Upper lobe of right lung (tissue), 1 donor: ENCODE data around the gene ECI1. TPM values are rescaled to one million over a fixed set of nuclear protein-coding genes. Genes with fewer than 3 reads are reported as not detected.

Experiments
- ATAC-seq: fragments of 200-7000 bp; cut with Tn5 transposase; one replicate; pipeline ENCODE4 v1.9.1; 2020; ENCODE audit warnings: mild to moderate bottlenecking, moderate library complexity
- DNase-seq: peaks from one replicate; pipeline ENCODE4 v3.0.0-alpha.2; 2020
- H3K27ac ChIP-seq: fragments of 200-600 bp; one replicate; pipeline ENCODE4 v1.8.0; 2022
- H3K27me3 ChIP-seq: fragments of 200-600 bp; one replicate; pipeline ENCODE4 v1.8.0; 2022; ENCODE audit warnings: mild to moderate bottlenecking
- H3K36me3 ChIP-seq: fragments of 200-600 bp; one replicate; pipeline ENCODE4 v1.8.0; 2022
- H3K4me1 ChIP-seq: fragments of 200-600 bp; one replicate; pipeline ENCODE4 v1.8.0; 2022
- H3K4me3 ChIP-seq: fragments of 200-600 bp; one replicate; pipeline ENCODE4 v1.8.0; 2022; ENCODE audit warnings: mild to moderate bottlenecking
- H3K9me3 ChIP-seq: fragments of 200-600 bp; one replicate; pipeline ENCODE4 v1.8.0; 2022
- CTCF ChIP-seq: fragments of 200-600 bp; IDR thresholded peaks from one replicate; pipeline ENCODE4 v1.8.0; 2022; ENCODE audit warnings: antibody characterized with exemption
- intact Hi-C: fragments of 100-400 bp; cut with DNase I; formaldehyde crosslinking; loops from one replicate; pipeline ENCODE4 v1.11.0; 2022
- total RNA-seq: library from RNA; stranded (reverse); fragmentation: NEBNext Ultra II Directional; extraction: Animal tissue kit (Norgen Biotek cat#: 25700); gene quantifications from one replicate; pipeline ENCODE4 v1.2.1, GENCODE V29; 2021
- donor health status: DM: no; HTN: yes; CAD: no; lungs with severe emphysema.

ECI1 gene
- total RNA-seq, 1 donor from 2014 or later: 46.2 TPM

- H3K36me3 ChIP-seq: peaks cover 51% of the 10 kb centered on the region
- TF ChIP-seq CTCF: no peak
- H3K4me3 ChIP-seq: no peak overlapping the region
- peaks cover 17% of the 10 kb centered on the region for H3K4me1 ChIP-seq
- H3K9me3 ChIP-seq: no peaks in the 10 kb centered on the region
- intact Hi-C loops: no loop called here
- peaks cover 24% of the 10 kb centered on the region for H3K27me3 ChIP-seq
- no peak for ATAC-seq
- no peak overlapping the region for H3K27ac ChIP-seq
- DNase-seq: no peak
Measured at GRCh38 chr16:2234813-2235170, 16.6 kb downstream of the ECI1 start.

- intact Hi-C loops: no loop called here
- H3K27ac ChIP-seq: no peak overlapping the region
- H3K4me1 ChIP-seq: peaks cover 17% of the 10 kb centered on the region
- no peaks in the 10 kb centered on the region for H3K9me3 ChIP-seq
- peaks cover 58% of the 10 kb centered on the region for H3K36me3 ChIP-seq
- peaks cover 24% of the 10 kb centered on the region for H3K27me3 ChIP-seq
- TF ChIP-seq CTCF: no peak
- no peak for DNase-seq
- no peak for ATAC-seq
- no peak overlapping the region for H3K4me3 ChIP-seq
Measured at GRCh38 chr16:2233872-2234812, 17.2 kb downstream of the ECI1 start.

- Histone ChIP-seq H3K27ac (no peak overlapping the region), H3K4me3 (no peak overlapping the region), H3K9me3 (no peaks in the 10 kb centered on the region), H3K36me3 (peaks cover 67% of the 10 kb centered on the region), H3K4me1 (peaks cover 17% of the 10 kb centered on the region), H3K27me3 (peaks cover 24% of the 10 kb centered on the region)
- intact Hi-C loops: no loop called here
- DNase-seq: no peak
- ATAC-seq: no peak
- no peak for TF ChIP-seq CTCF
Measured at GRCh38 chr16:2233046-2233775, 18.2 kb downstream of the ECI1 start.

- DNase-seq: no peak
Measured at GRCh38 chr16:2232094-2232990, 19.0 kb downstream of the ECI1 start.

More at GRCh38 chr16:2232094-2232990, 19.0 kb downstream of the ECI1 start:
- Histone ChIP-seq H3K36me3 (peaks cover 69% of the 10 kb centered on the region), H3K4me1 (peaks cover 13% of the 10 kb centered on the region), H3K9me3 (no peaks in the 10 kb centered on the region), H3K27me3 (peaks cover 18% of the 10 kb centered on the region), H3K27ac (no peak overlapping the region), H3K4me3 (no peak overlapping the region)
- no peak for ATAC-seq
- no peak for TF ChIP-seq CTCF
- intact Hi-C loops: no loop called here
